Bronchial epithelial cell (primary cell): ENCODE measurements around the gene PIK3C3. TPM values are rescaled to one million over a fixed set of nuclear protein-coding genes. Genes with fewer than 3 reads are reported as not detected.

Experiments used
- DNase-seq: peaks from one replicate; pipeline ENCODE4 v3.0.0-alpha.2; 2010; ENCODE audit warnings: low read depth
- FAIRE-seq: peaks from 2 replicates; lab custom pipeline; 2011; peaks lifted over from hg19 to GRCh38; lab: Jason Lieb, UNC
- H3K27me3 ChIP-seq: 2 replicates; pipeline ENCODE4 v1.5.1; 2011; ENCODE audit warnings: low read length; ENCODE audit not compliant: control insufficient read depth, insufficient read depth
- H3K36me3 ChIP-seq: 2 replicates; pipeline ENCODE4 v1.5.1; 2011; ENCODE audit warnings: low read length; ENCODE audit not compliant: control insufficient read depth, insufficient read depth
- H3K4me3 ChIP-seq: 2 replicates; pipeline ENCODE4 v1.5.1; 2011; ENCODE audit warnings: mild to moderate bottlenecking, low read depth, low read length, control low read depth
- total RNA-seq: library from RNA; depleted of rRNA; stranded (reverse); fragments of >200 nt; gene quantifications from 2 replicates; pipeline ENCODE4 v1.2.1, GENCODE V29; 2014
- TF ChIP-seq, protein P1 (sequence below): IDR thresholded peaks from 2 replicates; pipeline ENCODE4 v1.5.1; 2011; ENCODE audit warnings: mild to moderate bottlenecking, moderate library complexity, low read length, control low read depth, inconsistent platforms; ENCODE audit not compliant: insufficient read depth, severe bottlenecking

Gene PIK3C3
- total RNA-seq, 1 donor from 2014 or later: 24.2 TPM

DNA sequence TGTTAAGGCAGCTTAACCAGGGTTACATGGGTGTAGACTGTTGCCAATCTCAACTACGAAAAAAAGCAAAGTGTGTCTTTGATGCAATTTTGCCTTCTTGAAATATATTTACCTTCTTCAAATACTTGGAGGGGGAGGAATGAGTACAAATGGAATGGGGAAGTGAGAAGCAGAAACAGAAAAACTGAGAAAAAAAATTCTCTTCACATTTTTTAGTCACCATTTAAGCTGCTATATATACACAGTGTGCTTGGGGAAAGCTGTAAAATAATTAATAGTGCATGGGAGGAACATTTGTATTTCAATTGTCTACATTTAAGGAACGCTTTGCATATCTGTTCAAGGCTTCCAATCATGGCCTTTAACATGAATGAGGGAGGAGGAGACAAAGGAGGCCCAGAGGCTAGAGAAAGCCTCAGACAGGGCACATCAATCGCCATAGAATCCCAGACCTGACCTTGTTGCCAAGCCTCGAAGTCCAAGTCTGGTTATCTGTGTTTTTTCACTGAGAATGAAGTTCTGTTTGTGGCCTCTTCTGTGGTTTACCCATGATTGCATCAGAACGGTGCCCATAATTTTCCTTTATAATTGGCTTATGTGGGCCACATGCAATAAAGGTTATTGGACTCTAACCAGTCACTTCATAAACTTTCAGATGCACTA lies 158.6 kb downstream of the PIK3C3 start:
- FAIRE-seq (no peak), DNase-seq (no peak)
- TF ChIP-seq, protein P1, sequence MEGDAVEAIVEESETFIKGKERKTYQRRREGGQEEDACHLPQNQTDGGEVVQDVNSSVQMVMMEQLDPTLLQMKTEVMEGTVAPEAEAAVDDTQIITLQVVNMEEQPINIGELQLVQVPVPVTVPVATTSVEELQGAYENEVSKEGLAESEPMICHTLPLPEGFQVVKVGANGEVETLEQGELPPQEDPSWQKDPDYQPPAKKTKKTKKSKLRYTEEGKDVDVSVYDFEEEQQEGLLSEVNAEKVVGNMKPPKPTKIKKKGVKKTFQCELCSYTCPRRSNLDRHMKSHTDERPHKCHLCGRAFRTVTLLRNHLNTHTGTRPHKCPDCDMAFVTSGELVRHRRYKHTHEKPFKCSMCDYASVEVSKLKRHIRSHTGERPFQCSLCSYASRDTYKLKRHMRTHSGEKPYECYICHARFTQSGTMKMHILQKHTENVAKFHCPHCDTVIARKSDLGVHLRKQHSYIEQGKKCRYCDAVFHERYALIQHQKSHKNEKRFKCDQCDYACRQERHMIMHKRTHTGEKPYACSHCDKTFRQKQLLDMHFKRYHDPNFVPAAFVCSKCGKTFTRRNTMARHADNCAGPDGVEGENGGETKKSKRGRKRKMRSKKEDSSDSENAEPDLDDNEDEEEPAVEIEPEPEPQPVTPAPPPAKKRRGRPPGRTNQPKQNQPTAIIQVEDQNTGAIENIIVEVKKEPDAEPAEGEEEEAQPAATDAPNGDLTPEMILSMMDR: no peak
- Histone ChIP-seq H3K27me3 (no peaks in the 10 kb centered on the region), H3K36me3 (no peaks in the 10 kb centered on the region), H3K4me3 (no peak overlapping the region)

DNA sequence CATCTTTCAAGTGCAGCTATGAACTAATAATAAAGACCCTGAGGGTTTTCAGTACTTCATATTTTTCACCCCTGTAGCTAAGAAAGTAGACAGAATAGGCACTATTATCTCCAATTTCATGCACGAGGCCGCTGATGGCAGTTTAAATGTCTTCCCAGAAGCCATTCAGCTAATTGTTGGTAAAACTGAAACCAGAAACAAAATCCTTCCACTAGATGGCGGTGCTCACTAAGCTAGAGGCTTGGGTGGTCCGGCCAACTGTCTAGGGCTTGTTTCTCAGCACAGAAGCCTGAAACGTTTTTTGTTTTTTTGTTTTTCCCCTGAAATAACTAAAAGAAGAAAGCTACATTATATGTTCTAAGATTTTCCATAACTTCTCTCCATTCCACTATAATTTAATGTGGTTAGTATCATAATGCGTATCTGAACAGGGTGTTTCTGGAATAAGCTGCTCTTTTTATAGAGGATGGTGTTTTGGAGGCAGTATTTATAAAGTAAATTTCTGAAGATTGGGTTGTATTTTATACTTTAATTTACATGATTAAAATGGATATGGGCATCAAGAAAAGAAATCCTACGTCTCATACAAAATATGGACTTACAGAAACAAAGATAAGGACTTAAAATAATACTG lies 159.4 kb downstream of the PIK3C3 start:
- FAIRE-seq (no peak), DNase-seq (peak; percentile 50)
- TF ChIP-seq, protein P1: peak; percentile 83
- H3K27me3 ChIP-seq: no peaks in the 10 kb centered on the region
- no peaks in the 10 kb centered on the region for H3K36me3 ChIP-seq
- no peak overlapping the region for H3K4me3 ChIP-seq

DNA sequence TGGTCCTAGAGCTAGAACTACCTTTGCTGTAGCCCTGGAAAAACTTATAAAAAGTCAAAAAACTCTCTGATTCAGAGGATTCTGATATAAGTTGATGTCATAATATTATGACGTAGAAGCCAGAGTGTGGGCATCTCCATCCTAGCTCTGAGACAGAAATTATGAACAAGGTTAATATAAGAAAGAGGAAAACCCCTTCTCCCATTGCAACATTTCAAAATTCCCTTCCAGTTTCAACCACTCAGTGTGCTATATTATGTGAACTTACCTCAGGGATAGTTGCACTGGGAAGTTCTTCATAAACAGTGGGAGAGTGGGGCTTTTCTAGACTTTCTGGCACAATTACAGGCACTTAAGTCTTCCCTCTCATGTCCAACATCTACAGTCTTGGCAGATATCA lies 171.6 kb downstream of the PIK3C3 start:
- no peak for DNase-seq
- TF ChIP-seq, protein P1: no peak
- H3K36me3 ChIP-seq: no peaks in the 10 kb centered on the region
- no peaks in the 10 kb centered on the region for H3K27me3 ChIP-seq
- H3K4me3 ChIP-seq: no peak overlapping the region
- no peak for FAIRE-seq

DNA sequence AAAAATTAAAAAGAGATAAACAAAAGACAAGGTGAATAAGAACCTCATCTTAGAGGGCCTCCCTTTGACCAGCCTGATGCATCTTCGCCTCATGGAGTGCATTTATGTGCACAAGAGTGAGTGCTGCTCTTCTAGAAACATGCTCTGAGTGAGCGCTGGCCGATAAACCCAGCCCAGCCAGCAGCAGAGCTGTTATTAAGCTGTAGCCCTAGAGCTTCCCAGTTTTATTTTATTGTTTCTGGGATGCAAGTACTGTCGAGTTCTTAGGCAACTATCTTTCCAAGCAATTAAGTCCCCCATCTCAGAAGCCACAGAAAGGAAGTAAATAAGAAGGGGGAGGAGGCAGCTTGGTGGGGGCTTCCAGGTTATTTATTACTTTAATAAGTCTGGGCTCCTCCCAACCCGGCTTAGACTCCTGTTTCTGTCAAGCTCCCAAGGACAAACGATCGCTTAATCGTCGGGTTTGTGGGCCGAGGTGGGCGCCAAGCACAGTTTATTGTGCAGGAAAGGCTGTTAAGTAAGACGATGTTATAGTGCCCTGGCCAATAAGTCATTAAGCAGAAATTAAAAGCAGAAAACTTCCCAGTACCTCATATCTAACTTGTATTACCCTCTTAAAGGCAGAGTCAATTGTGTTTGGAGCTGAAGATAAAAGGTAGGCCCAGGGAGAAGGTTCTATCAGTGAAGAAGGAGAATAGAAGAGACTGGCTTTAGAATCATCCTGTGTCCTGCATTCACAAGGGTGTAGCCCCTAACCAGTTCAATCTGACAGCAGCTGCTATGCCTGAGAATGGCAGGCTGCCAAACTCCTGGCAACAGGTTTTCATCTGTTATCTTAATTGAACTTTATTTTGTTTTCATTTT lies 176.3 kb downstream of the PIK3C3 start:
- Histone ChIP-seq H3K4me3 (no peak overlapping the region), H3K36me3 (no peaks in the 10 kb centered on the region), H3K27me3 (no peaks in the 10 kb centered on the region)
- TF ChIP-seq, protein P1: no peak
- FAIRE-seq: no peak
- no peak for DNase-seq

DNA sequence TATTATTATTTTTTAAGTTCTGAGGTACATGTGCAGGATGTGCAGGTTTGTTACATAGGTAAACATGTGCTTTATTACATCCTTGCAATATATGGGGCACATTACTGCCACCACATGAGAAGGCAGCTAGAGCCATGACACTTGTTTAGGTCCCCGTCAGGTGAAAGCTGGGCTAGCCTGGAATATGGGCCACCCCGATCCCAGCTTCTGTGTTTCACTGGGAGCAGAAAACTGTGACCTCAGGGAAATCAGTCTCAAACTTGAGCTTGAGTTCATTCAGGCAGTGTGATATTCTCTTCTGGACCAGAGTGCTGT lies 176.9 kb downstream of the PIK3C3 start:
- TF ChIP-seq, protein P1: no peak
- Histone ChIP-seq H3K27me3 (no peaks in the 10 kb centered on the region), H3K36me3 (no peaks in the 10 kb centered on the region), H3K4me3 (no peak overlapping the region)
- DNase-seq (no peak), FAIRE-seq (no peak)
